Panc1 (cell line): ENCODE results near the gene RPRD1B. TPM values are rescaled to one million over a fixed set of nuclear protein-coding genes. Genes with fewer than 3 reads are reported as not detected.

ENCODE experiments used
- ATAC-seq: fragments of 200-7000 bp; cut with Tn5 transposase; 2 replicates; pipeline ENCODE4 v1.9.1; 2020; ENCODE audit warnings: mild to moderate bottlenecking, moderate library complexity
- Bru-seq: library from RNA; stranded (reverse); fragments of 400-500 nt; gene quantifications from one replicate; lab custom pipeline; 2021; lab: Mats Ljungman, UMichigan
- BruChase-seq, 2 experiments: library from RNA; stranded (reverse); fragments of 400-500 nt; gene quantifications; one replicate each; lab custom pipeline; 2021; lab: Mats Ljungman, UMichigan
- BruUV-seq: library from RNA; stranded (reverse); fragments of 400-500 nt; replicated peaks from 2 replicates; lab custom pipeline; 2021; lab: Mats Ljungman, UMichigan
- CTCF ChIA-PET: fragments of 300-600 bp; sonication (Branson Sonifier 250); formaldehyde crosslinking; loops from one replicate; lab custom pipeline; 2022; ENCODE audit warnings: antibody characterized with exemption; lab: Charles Lee
- POLR2A ChIA-PET: fragments of 300-600 bp; sonication (Branson Sonifier 250); formaldehyde crosslinking; loops from one replicate; lab custom pipeline; 2022; ENCODE audit warnings: antibody characterized with exemption; lab: Charles Lee
- DNase-seq: peaks from one replicate; pipeline ENCODE4 v3.0.0-alpha.2; 2010; ENCODE audit warnings: low read depth, low spot score
- H3K27ac ChIP-seq: 2 replicates; pipeline ENCODE4 v1.5.1; 2011; ENCODE audit warnings: mild to moderate bottlenecking, low read length, inconsistent platforms
- H3K27me3 ChIP-seq: fragments of 200-500 bp; sonication (Bioruptor generic); 2 replicates; pipeline ENCODE4 v1.6.0; 2014; ENCODE audit warnings: low read length, inconsistent platforms; ENCODE audit not compliant: control insufficient read depth, insufficient read depth
- H3K36me3 ChIP-seq: fragments of 200-500 bp; sonication (Bioruptor generic); 2 replicates; pipeline ENCODE4 v1.5.1; 2014; ENCODE audit warnings: inconsistent platforms, mild to moderate bottlenecking, low read length, moderate library complexity; ENCODE audit not compliant: control insufficient read depth, insufficient read depth
- H3K4me1 ChIP-seq: 2 replicates; pipeline ENCODE4 v1.5.1; 2011; ENCODE audit warnings: inconsistent platforms, mild to moderate bottlenecking, low read length, moderate library complexity; ENCODE audit not compliant: control insufficient read depth, insufficient read depth
- H3K4me3 ChIP-seq, 2 experiments: 2 replicates each; pipeline ENCODE4 v1.5.1; 2011 to 2012; ENCODE audit warnings: low read depth in 2 of 2, low read length in 2 of 2, mild to moderate bottlenecking in 2 of 2, inconsistent platforms in 1 of 2, moderate library complexity in 1 of 2
- H3K9me3 ChIP-seq: fragments of 200-500 bp; sonication (Bioruptor generic); 2 replicates; pipeline ENCODE4 v1.5.1; 2014; ENCODE audit warnings: low read depth, mild to moderate bottlenecking, inconsistent platforms, low read length, moderate library complexity; ENCODE audit not compliant: control insufficient read depth, insufficient read depth
- CTCF ChIP-seq: fragments of 450-650 bp; IDR thresholded peaks from 2 replicates; pipeline ENCODE4 v1.5.1; 2017; ENCODE audit warnings: mild to moderate bottlenecking
- POLR2AphosphoS5 ChIP-seq: IDR thresholded peaks from 2 replicates; pipeline ENCODE4 v1.6.1; 2012; ENCODE audit warnings: mild to moderate bottlenecking, low read depth, low read length, moderate library complexity
- REST ChIP-seq, 2 experiments: IDR thresholded peaks; 2 replicates each; pipeline ENCODE4 v1.6.1; 2011 to 2012; ENCODE audit warnings: low read depth in 2 of 2, control low read depth in 1 of 2, low read length in 1 of 2, mild to moderate bottlenecking in 1 of 2, moderate library complexity in 1 of 2; ENCODE audit not compliant: insufficient read depth in 1 of 2
- SIN3A ChIP-seq: IDR thresholded peaks from 2 replicates; pipeline ENCODE4 v1.6.1; 2012; ENCODE audit warnings: low read depth, mild to moderate bottlenecking, low read length, moderate library complexity, borderline replicate concordance; ENCODE audit not compliant: insufficient read depth
- TCF7L2 ChIP-seq: IDR thresholded peaks from 2 replicates; pipeline ENCODE4 v1.6.1; 2011; ENCODE audit warnings: mild to moderate bottlenecking, low read depth, low read length, inconsistent platforms
- in situ Hi-C: cut with HindIII; loops from 2 replicates; pipeline ENCODE4 v1.10.0; 2016; ENCODE audit warnings: low sequenced_read_pairs, low pct_unique_long_range_greater_than_20kb
- intact Hi-C: fragments of 100-400 bp; cut with micrococcal nuclease; formaldehyde crosslinking; loops from one replicate; pipeline ENCODE4 v1.10.0; 2022; ENCODE audit not compliant: unreplicated experiment
- long read RNA-seq: library from polyadenylated mRNA; unstranded; transcript quantifications from one replicate; pipeline ENCODE4 v2.0.0, GENCODE V29; 2021; ENCODE audit not compliant: unreplicated experiment
- polyA plus RNA-seq: library from polyadenylated mRNA; unstranded; fragments of >200 nt; gene quantifications from one replicate; pipeline ENCODE4 v1.2.1, GENCODE V29; 2012; ENCODE audit warnings: missing spikeins; ENCODE audit not compliant: insufficient read length
- total RNA-seq: library from RNA; stranded (reverse); gene quantifications from one replicate; pipeline ENCODE4 v1.2.1, GENCODE V29; 2021; ENCODE audit not compliant: unreplicated experiment

Gene RPRD1B
- total RNA-seq (33.6 TPM), Bru-seq, nascent RNA (percentile 93 among the genes with signal in this experiment), BruChase-seq, experiment 1, labeled RNA remaining after a 2-hour chase (percentile 90 among the genes with signal in this experiment), BruChase-seq, experiment 2, labeled RNA remaining after a 6-hour chase (percentile 87 among the genes with signal in this experiment)
- 21.5 TPM for polyA plus RNA-seq
- long read RNA-seq, transcript RPRD1B-201 (7 exons, 3,874 nt) = major isoform, 19 of 32 reads
- long read RNA-seq, partial matches to known transcripts = 2 of 32 reads
- long read RNA-seq, other reads (novel, unspliced or antisense) = 9 of 32 reads

- BruUV-seq = no TSS peak
These were observed at the start of gene RPRD1B, which contains the start of gene TTI1 for GRCh38 chr20:38033330-38034107. RPRD1B (plus strand) TSS chr20:38033746; CDS start chr20:38033948, 202 bp downstream. TTI1 (minus strand) TSS chr20:38033456; CDS start chr20:38013816, 19,640 bp downstream.

More at GRCh38 chr20:38033330-38034107, at the start of gene RPRD1B, which contains the start of gene TTI1:
- no peaks in the 10 kb centered on the region for H3K27me3 ChIP-seq
- intact Hi-C loops (no loop called here), in situ Hi-C loops (no loop called here)
- peak; percentile 89 for TF ChIP-seq POLR2AphosphoS5
- no peak; a peak in 1 of 4 replicates for TF ChIP-seq REST (IDR thresholded peaks at IDR 0.05; ENCODE audit: insufficient read depth in 1 of 2, low read depth in 2 of 2, low read length in 1 of 2)
- 0 out of 2 replicates have a peak, but pooled peaks have one; percentile 29 for TF ChIP-seq SIN3A
- no peak for TF ChIP-seq CTCF
- TF ChIP-seq TCF7L2 = peak; percentile 64
- H3K36me3 ChIP-seq = peaks cover 8% of the 10 kb centered on the region
- H3K4me1 ChIP-seq = peaks cover 28% of the 10 kb centered on the region
- DNase-seq (peak; percentile 69), ATAC-seq (peak; percentile 96)
- ChIA-PET CTCF (no interaction called here), POLR2A (interaction anchor here (0.7 to 1.3 kb wide), 2 partner anchors 10 to 19 kb away, joined by 4 to 5 read pairs; no protein-coding TSS in a partner anchor)
- H3K4me3 ChIP-seq = peak within 1 kb of the TSS; percentile 94
- peak within 1 kb of the TSS; percentile 93 for H3K27ac ChIP-seq
- no peaks in the 10 kb centered on the region for H3K9me3 ChIP-seq
